GM12874 (cell line): Measurements from ENCODE around the gene PTX4.

Experiments
- CTCF ChIP-seq: IDR thresholded peaks from 2 replicates; pipeline ENCODE4 v1.5.1; 2011; ENCODE audit warnings: low read depth, mild to moderate bottlenecking, control low read depth, low read length, moderate library complexity; ENCODE audit not compliant: insufficient read depth

PTX4 gene

GRCh38 chr16:1496464-1496863, 7.7 kb upstream of the PTX4 start:
- TF ChIP-seq CTCF: no peak

GRCh38 chr16:1495889-1496262, 7.1 kb upstream of the PTX4 start:
- TF ChIP-seq CTCF: no peak

- TF ChIP-seq CTCF: no peak
Observed at GRCh38 chr16:1495211-1495888, 6.6 kb upstream of the PTX4 start.

GRCh38 chr16:1494711-1495110, 6.0 kb upstream of the PTX4 start:
- no peak for TF ChIP-seq CTCF

GRCh38 chr16:1494129-1494640, 5.4 kb upstream of the PTX4 start:
- 0 out of 2 replicates have a peak, but pooled peaks have one; percentile 24 for TF ChIP-seq CTCF

- no peak for TF ChIP-seq CTCF
Observed at GRCh38 chr16:1493746-1494094, 5.0 kb upstream of the PTX4 start.

- no peak for TF ChIP-seq CTCF
Observed at GRCh38 chr16:1492923-1493745, 4.4 kb upstream of the PTX4 start, which contains the start of gene TELO2. TSS of gene TELO2 (plus strand) at chr16:1493360. CDS start at chr16:1494282, 922 bp downstream.
